ENCODE measurements around the gene RHOH. TPM values are rescaled to one million over a fixed set of nuclear protein-coding genes. Genes with fewer than 3 reads are reported as not detected.
A peak's percentile ranks its signal among the peaks of the same experiment; 100 is the strongest.

Gene RHOH
- total and polyA plus RNA-seq, 9 of the 15 experiments (the other 6 are each of a cell fraction or from before 2014, with no cell fraction given): 14.3 to 37.7 (median 23.2) TPM

DNA sequence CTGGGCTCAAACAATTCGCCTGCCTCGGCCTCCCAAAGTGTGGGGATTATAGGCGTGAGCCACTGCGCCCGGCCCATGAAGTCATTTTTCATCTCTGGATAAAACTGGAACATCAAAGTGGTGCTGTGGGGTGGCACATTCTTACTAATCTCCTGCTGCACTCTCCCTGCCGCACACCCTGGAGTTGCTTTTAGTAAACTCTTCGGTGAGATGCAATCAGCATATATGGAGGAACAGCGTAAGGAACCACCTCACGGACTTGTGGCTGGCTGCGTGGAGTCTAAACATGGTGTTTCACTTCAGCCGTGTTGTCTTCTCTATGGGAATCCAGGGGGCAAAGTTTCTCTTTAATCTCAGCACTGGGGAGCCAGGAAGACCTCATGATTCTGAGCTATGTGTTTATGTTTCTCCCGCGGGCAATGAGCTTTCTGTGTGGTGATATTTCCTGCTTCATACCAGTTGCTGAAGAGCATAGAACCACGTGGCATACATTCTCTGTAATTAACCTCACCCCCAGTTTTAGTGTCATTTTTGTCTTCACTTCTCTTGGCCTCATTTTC, 2.1 kb upstream of the RHOH start (continued):
- TF ChIP-seq TBP (optimal IDR thresholded peaks at IDR 0.05; ENCODE audit: low read depth, low read length) (peak; percentile 15), ZNF311 (CRISPR knock-in tag; IDR thresholded peaks at IDR 0.05) (no peak), SMARCA4 (IDR thresholded peaks at IDR 0.05) (no peak), BACH1 (tag; IDR thresholded peaks at IDR 0.05) (peak; percentile 65; the same call in 1 of the 2 replicates), DPF2 (IDR thresholded peaks at IDR 0.05) (no peak), ZNF584 (CRISPR knock-in tag; IDR thresholded peaks at IDR 0.05; ENCODE audit: low read depth) (0 out of 2 replicates have a peak, but pooled peaks have one; percentile 24), DMBX1 (CRISPR knock-in tag; IDR thresholded peaks at IDR 0.05; ENCODE audit: borderline replicate concordance) (peak; percentile 49; the same call in 1 of the 2 replicates), DDX20 (tag; IDR thresholded peaks at IDR 0.05; ENCODE audit: low read depth) (0 out of 2 replicates have a peak, but pooled peaks have one; percentile 7), NFRKB (IDR thresholded peaks at IDR 0.05; ENCODE audit: low read depth) (0 out of 2 replicates have a peak, but pooled peaks have one; percentile 19), TGIF2 (CRISPR knock-in tag; IDR thresholded peaks at IDR 0.05) (no peak), POLR2H (tag; IDR thresholded peaks at IDR 0.05; ENCODE audit: low read depth) (no peak)
- TF ChIP-seq, protein P1, sequence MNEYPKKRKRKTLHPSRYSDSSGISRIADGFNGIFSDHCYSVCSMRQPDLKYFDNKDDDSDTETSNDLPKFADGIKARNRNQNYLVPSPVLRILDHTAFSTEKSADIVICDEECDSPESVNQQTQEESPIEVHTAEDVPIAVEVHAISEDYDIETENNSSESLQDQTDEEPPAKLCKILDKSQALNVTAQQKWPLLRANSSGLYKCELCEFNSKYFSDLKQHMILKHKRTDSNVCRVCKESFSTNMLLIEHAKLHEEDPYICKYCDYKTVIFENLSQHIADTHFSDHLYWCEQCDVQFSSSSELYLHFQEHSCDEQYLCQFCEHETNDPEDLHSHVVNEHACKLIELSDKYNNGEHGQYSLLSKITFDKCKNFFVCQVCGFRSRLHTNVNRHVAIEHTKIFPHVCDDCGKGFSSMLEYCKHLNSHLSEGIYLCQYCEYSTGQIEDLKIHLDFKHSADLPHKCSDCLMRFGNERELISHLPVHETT (CRISPR knock-in tag; conservative IDR thresholded peaks at IDR 0.05 in 1 of 2, IDR thresholded peaks at IDR 0.05 in 1 of 2): peak in 1 of 2 experiments; percentile 33; a peak in 1 of 4 replicates
- TF ChIP-seq, protein P2, sequence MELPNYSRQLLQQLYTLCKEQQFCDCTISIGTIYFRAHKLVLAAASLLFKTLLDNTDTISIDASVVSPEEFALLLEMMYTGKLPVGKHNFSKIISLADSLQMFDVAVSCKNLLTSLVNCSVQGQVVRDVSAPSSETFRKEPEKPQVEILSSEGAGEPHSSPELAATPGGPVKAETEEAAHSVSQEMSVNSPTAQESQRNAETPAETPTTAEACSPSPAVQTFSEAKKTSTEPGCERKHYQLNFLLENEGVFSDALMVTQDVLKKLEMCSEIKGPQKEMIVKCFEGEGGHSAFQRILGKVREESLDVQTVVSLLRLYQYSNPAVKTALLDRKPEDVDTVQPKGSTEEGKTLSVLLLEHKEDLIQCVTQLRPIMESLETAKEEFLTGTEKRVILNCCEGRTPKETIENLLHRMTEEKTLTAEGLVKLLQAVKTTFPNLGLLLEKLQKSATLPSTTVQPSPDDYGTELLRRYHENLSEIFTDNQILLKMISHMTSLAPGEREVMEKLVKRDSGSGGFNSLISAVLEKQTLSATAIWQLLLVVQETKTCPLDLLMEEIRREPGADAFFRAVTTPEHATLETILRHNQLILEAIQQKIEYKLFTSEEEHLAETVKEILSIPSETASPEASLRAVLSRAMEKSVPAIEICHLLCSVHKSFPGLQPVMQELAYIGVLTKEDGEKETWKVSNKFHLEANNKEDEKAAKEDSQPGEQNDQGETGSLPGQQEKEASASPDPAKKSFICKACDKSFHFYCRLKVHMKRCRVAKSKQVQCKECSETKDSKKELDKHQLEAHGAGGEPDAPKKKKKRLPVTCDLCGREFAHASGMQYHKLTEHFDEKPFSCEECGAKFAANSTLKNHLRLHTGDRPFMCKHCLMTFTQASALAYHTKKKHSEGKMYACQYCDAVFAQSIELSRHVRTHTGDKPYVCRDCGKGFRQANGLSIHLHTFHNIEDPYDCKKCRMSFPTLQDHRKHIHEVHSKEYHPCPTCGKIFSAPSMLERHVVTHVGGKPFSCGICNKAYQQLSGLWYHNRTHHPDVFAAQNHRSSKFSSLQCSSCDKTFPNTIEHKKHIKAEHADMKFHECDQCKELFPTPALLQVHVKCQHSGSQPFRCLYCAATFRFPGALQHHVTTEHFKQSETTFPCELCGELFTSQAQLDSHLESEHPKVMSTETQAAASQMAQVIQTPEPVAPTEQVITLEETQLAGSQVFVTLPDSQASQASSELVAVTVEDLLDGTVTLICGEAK (IDR thresholded peaks at IDR 0.05): no peak
- TF ChIP-seq, protein P2 (CRISPR knock-in tag; IDR thresholded peaks at IDR 0.05): no peak
- TF ChIP-seq, protein P3, sequence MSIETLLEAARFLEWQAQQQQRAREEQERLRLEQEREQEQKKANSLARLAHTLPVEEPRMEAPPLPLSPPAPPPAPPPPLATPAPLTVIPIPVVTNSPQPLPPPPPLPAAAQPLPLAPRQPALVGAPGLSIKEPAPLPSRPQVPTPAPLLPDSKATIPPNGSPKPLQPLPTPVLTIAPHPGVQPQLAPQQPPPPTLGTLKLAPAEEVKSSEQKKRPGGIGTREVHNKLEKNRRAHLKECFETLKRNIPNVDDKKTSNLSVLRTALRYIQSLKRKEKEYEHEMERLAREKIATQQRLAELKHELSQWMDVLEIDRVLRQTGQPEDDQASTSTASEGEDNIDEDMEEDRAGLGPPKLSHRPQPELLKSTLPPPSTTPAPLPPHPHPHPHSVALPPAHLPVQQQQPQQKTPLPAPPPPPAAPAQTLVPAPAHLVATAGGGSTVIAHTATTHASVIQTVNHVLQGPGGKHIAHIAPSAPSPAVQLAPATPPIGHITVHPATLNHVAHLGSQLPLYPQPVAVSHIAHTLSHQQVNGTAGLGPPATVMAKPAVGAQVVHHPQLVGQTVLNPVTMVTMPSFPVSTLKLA (conservative IDR thresholded peaks at IDR 0.05): peak; percentile 62 to 63; a peak in 3 of 4 replicates

All from K562 (cell line).